ENCODE data around the gene C21orf58. TPM values are rescaled to one million over a fixed set of nuclear protein-coding genes. Genes with fewer than 3 reads are reported as not detected.

Gene C21orf58
- total RNA-seq, 1 experiment from 2014 or later: 35.1 TPM

DNA sequence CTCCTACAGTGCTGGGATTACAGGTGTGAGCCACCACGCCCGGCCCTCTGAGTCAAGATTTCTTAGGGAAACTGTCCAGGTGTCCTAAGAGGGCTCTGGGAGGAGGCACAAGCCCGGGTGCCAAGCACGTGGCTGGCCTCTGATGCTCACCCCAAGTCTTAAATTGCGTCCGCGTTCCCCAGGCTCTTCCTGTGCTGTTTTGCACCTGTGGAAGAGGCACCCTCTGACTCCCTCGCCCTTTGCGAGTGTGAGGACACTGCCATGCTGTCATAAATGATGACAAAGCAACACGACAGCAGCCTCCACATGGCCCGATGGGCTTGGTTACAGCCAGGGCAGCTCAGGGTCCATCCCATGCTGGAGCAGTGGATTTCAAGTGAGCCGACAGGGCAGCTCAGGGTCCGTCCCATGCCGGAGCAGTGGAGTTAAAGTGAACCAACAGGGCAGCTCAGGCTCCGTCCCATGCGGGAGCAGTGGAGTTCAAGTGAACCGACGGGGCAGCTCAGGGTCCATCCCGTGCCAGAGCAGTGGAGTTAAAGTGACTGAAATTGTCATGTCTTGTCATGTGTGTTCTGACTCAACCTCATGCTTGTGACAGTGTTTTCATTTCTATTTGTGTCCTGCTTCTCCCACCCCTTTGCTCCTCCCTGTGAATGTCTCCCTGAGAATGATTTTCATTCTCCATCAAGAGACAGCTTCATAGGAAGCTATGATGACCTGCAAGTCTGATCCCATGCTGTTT lies 34.2 kb upstream of the C21orf58 start:
- ChIA-PET POLR2A (no interaction called here), CTCF (no interaction called here)
- H3K4me1 Mint-ChIP-seq: no peaks in the 10 kb centered on the region
- no peak overlapping the region for H3K27ac Mint-ChIP-seq
- ATAC-seq (no peak), DNase-seq (ENCODE audit: low spot score) (no peak)
- no peaks in the 10 kb centered on the region for H3K9me3 Mint-ChIP-seq
- no peaks in the 10 kb centered on the region; the same call in 1 of the 2 replicates for H3K27me3 Mint-ChIP-seq (ENCODE audit: low read depth)
- no peak overlapping the region for H3K4me3 Mint-ChIP-seq
- peaks cover 58% of the 10 kb centered on the region for H3K36me3 Mint-ChIP-seq
- TF ChIP-seq, protein P1, sequence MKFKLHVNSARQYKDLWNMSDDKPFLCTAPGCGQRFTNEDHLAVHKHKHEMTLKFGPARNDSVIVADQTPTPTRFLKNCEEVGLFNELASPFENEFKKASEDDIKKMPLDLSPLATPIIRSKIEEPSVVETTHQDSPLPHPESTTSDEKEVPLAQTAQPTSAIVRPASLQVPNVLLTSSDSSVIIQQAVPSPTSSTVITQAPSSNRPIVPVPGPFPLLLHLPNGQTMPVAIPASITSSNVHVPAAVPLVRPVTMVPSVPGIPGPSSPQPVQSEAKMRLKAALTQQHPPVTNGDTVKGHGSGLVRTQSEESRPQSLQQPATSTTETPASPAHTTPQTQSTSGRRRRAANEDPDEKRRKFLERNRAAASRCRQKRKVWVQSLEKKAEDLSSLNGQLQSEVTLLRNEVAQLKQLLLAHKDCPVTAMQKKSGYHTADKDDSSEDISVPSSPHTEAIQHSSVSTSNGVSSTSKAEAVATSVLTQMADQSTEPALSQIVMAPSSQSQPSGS (CRISPR knock-in tag; IDR thresholded peaks at IDR 0.05; ENCODE audit: borderline replicate concordance, low read depth): no peak
- TF ChIP-seq, protein P2, sequence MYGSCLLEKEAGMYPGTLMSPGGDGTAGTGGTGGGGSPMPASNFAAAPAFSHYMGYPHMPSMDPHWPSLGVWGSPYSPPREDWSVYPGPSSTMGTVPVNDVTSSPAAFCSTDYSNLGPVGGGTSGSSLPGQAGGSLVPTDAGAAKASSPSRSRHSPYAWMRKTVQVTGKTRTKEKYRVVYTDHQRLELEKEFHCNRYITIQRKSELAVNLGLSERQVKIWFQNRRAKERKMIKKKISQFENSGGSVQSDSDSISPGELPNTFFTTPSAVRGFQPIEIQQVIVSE (CRISPR knock-in tag; IDR thresholded peaks at IDR 0.05; ENCODE audit: borderline replicate concordance): no peak
- TF ChIP-seq HMGA2 (CRISPR knock-in tag; IDR thresholded peaks at IDR 0.05) (no peak), RORB (CRISPR knock-in tag; IDR thresholded peaks at IDR 0.05) (no peak)

DNA sequence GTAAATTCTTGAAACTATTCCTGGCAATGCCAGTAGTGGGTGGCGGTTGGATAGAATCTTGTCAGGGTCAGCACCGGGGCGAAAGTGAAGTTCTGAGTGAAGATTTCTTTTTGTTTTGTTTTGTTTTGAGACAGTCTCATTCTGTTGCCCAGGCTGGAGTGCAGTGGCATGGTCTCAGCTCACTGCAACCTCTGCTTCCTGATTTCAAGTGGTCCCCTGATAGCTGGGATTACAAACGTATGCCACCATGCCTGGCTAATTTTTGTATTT lies 33.6 kb upstream of the C21orf58 start:
- Mint-ChIP-seq H3K4me1 (no peaks in the 10 kb centered on the region), H3K9me3 (no peaks in the 10 kb centered on the region), H3K27ac (no peak overlapping the region), H3K36me3 (peaks cover 58% of the 10 kb centered on the region), H3K4me3 (no peak overlapping the region), H3K27me3 (ENCODE audit: low read depth) (no peaks in the 10 kb centered on the region)
- ChIA-PET CTCF (no interaction called here), POLR2A (no interaction called here)
- no peak for ATAC-seq
- DNase-seq (ENCODE audit: low spot score): no peak
- TF ChIP-seq, protein P3, sequence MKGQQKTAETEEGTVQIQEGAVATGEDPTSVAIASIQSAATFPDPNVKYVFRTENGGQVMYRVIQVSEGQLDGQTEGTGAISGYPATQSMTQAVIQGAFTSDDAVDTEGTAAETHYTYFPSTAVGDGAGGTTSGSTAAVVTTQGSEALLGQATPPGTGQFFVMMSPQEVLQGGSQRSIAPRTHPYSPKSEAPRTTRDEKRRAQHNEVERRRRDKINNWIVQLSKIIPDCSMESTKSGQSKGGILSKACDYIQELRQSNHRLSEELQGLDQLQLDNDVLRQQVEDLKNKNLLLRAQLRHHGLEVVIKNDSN (CRISPR knock-in tag; IDR thresholded peaks at IDR 0.05): no peak
- TF ChIP-seq, protein P4, sequence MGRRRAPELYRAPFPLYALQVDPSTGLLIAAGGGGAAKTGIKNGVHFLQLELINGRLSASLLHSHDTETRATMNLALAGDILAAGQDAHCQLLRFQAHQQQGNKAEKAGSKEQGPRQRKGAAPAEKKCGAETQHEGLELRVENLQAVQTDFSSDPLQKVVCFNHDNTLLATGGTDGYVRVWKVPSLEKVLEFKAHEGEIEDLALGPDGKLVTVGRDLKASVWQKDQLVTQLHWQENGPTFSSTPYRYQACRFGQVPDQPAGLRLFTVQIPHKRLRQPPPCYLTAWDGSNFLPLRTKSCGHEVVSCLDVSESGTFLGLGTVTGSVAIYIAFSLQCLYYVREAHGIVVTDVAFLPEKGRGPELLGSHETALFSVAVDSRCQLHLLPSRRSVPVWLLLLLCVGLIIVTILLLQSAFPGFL (CRISPR knock-in tag; IDR thresholded peaks at IDR 0.05; ENCODE audit: borderline replicate concordance): no peak
- TF ChIP-seq ZNF138 (CRISPR knock-in tag; conservative IDR thresholded peaks at IDR 0.05) (no peak), FOXK1 (CRISPR knock-in tag; IDR thresholded peaks at IDR 0.05) (no peak), OVOL2 (CRISPR knock-in tag; IDR thresholded peaks at IDR 0.05; ENCODE audit: borderline replicate concordance) (no peak), SOX15 (CRISPR knock-in tag; IDR thresholded peaks at IDR 0.05) (no peak), ZBTB21 (CRISPR knock-in tag; IDR thresholded peaks at IDR 0.05; ENCODE audit: borderline replicate concordance) (no peak)
- TF ChIP-seq, protein P5, sequence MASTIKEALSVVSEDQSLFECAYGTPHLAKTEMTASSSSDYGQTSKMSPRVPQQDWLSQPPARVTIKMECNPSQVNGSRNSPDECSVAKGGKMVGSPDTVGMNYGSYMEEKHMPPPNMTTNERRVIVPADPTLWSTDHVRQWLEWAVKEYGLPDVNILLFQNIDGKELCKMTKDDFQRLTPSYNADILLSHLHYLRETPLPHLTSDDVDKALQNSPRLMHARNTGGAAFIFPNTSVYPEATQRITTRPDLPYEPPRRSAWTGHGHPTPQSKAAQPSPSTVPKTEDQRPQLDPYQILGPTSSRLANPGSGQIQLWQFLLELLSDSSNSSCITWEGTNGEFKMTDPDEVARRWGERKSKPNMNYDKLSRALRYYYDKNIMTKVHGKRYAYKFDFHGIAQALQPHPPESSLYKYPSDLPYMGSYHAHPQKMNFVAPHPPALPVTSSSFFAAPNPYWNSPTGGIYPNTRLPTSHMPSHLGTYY (CRISPR knock-in tag; IDR thresholded peaks at IDR 0.05): no peak
- TF ChIP-seq, protein P1 (CRISPR knock-in tag; IDR thresholded peaks at IDR 0.05; ENCODE audit: borderline replicate concordance, low read depth): no peak
- TF ChIP-seq, protein P6, sequence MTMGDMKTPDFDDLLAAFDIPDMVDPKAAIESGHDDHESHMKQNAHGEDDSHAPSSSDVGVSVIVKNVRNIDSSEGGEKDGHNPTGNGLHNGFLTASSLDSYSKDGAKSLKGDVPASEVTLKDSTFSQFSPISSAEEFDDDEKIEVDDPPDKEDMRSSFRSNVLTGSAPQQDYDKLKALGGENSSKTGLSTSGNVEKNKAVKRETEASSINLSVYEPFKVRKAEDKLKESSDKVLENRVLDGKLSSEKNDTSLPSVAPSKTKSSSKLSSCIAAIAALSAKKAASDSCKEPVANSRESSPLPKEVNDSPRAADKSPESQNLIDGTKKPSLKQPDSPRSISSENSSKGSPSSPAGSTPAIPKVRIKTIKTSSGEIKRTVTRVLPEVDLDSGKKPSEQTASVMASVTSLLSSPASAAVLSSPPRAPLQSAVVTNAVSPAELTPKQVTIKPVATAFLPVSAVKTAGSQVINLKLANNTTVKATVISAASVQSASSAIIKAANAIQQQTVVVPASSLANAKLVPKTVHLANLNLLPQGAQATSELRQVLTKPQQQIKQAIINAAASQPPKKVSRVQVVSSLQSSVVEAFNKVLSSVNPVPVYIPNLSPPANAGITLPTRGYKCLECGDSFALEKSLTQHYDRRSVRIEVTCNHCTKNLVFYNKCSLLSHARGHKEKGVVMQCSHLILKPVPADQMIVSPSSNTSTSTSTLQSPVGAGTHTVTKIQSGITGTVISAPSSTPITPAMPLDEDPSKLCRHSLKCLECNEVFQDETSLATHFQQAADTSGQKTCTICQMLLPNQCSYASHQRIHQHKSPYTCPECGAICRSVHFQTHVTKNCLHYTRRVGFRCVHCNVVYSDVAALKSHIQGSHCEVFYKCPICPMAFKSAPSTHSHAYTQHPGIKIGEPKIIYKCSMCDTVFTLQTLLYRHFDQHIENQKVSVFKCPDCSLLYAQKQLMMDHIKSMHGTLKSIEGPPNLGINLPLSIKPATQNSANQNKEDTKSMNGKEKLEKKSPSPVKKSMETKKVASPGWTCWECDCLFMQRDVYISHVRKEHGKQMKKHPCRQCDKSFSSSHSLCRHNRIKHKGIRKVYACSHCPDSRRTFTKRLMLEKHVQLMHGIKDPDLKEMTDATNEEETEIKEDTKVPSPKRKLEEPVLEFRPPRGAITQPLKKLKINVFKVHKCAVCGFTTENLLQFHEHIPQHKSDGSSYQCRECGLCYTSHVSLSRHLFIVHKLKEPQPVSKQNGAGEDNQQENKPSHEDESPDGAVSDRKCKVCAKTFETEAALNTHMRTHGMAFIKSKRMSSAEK (CRISPR knock-in tag; IDR thresholded peaks at IDR 0.05; ENCODE audit: borderline replicate concordance): no peak
- TF ChIP-seq, protein P7, sequence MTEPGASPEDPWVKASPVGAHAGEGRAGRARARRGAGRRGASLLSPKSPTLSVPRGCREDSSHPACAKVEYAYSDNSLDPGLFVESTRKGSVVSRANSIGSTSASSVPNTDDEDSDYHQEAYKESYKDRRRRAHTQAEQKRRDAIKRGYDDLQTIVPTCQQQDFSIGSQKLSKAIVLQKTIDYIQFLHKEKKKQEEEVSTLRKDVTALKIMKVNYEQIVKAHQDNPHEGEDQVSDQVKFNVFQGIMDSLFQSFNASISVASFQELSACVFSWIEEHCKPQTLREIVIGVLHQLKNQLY (CRISPR knock-in tag; IDR thresholded peaks at IDR 0.05): no peak
- TF ChIP-seq, protein P8, sequence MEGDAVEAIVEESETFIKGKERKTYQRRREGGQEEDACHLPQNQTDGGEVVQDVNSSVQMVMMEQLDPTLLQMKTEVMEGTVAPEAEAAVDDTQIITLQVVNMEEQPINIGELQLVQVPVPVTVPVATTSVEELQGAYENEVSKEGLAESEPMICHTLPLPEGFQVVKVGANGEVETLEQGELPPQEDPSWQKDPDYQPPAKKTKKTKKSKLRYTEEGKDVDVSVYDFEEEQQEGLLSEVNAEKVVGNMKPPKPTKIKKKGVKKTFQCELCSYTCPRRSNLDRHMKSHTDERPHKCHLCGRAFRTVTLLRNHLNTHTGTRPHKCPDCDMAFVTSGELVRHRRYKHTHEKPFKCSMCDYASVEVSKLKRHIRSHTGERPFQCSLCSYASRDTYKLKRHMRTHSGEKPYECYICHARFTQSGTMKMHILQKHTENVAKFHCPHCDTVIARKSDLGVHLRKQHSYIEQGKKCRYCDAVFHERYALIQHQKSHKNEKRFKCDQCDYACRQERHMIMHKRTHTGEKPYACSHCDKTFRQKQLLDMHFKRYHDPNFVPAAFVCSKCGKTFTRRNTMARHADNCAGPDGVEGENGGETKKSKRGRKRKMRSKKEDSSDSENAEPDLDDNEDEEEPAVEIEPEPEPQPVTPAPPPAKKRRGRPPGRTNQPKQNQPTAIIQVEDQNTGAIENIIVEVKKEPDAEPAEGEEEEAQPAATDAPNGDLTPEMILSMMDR (IDR thresholded peaks at IDR 0.05): no peak
- TF ChIP-seq, protein P9, sequence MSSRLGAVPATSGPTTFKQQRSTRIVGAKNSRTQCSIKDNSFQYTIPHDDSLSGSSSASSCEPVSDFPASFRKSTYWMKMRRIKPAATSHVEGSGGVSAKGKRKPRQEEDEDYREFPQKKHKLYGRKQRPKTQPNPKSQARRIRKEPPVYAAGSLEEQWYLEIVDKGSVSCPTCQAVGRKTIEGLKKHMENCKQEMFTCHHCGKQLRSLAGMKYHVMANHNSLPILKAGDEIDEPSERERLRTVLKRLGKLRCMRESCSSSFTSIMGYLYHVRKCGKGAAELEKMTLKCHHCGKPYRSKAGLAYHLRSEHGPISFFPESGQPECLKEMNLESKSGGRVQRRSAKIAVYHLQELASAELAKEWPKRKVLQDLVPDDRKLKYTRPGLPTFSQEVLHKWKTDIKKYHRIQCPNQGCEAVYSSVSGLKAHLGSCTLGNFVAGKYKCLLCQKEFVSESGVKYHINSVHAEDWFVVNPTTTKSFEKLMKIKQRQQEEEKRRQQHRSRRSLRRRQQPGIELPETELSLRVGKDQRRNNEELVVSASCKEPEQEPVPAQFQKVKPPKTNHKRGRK (CRISPR knock-in tag; IDR thresholded peaks at IDR 0.05; ENCODE audit: borderline replicate concordance): no peak
- TF ChIP-seq, protein P10, sequence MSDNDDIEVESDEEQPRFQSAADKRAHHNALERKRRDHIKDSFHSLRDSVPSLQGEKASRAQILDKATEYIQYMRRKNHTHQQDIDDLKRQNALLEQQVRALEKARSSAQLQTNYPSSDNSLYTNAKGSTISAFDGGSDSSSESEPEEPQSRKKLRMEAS (CRISPR knock-in tag; IDR thresholded peaks at IDR 0.05): no peak
